Keratinocyte (primary cell): Measurements from ENCODE around the gene RBBP5.

Source experiments
- EZH2 ChIP-seq: IDR thresholded peaks from one replicate; pipeline ENCODE4 v1.6.1; 2012; ENCODE audit warnings: inconsistent platforms, mild to moderate bottlenecking, low read length, moderate library complexity
- TF ChIP-seq, protein P1 (sequence below), 3 experiments: IDR thresholded peaks in 1 of 3; conservative IDR thresholded peaks in 1 of 3; optimal IDR thresholded peaks in 1 of 3; 2 replicates in 2 of 3; 3 replicates in 1 of 3; pipeline versions ENCODE3 to v1.5.1; 2011; ENCODE audit warnings: low read length in 3 of 3, mild to moderate bottlenecking in 3 of 3, moderate library complexity in 2 of 3, control low read depth in 1 of 3, inconsistent platforms in 1 of 3; ENCODE audit not compliant: insufficient read depth in 2 of 3; ENCODE audit errors: extremely low read depth in 1 of 3

DNA sequence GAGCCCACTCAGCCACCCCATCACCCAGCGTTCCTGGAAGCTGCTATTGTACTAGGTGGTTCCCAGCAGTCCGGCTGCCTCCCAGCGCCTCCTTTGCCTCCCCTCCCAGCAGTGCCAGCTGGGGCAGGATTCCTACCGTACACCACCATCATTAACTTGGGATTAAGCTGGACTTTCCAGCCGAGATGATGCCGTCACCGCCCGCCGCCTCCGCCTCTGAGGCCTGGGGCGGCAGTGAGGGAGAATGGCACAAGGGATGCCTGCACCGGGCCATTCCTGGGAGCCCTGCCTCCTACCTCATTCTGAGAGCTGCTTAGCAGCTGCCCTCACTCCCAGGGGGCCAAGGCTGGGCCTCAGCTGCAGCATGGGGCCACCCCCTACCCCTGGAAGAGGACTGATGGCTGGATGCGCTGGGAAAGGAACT, 65.6 kb downstream of the RBBP5 start:
- TF ChIP-seq, protein P1, sequence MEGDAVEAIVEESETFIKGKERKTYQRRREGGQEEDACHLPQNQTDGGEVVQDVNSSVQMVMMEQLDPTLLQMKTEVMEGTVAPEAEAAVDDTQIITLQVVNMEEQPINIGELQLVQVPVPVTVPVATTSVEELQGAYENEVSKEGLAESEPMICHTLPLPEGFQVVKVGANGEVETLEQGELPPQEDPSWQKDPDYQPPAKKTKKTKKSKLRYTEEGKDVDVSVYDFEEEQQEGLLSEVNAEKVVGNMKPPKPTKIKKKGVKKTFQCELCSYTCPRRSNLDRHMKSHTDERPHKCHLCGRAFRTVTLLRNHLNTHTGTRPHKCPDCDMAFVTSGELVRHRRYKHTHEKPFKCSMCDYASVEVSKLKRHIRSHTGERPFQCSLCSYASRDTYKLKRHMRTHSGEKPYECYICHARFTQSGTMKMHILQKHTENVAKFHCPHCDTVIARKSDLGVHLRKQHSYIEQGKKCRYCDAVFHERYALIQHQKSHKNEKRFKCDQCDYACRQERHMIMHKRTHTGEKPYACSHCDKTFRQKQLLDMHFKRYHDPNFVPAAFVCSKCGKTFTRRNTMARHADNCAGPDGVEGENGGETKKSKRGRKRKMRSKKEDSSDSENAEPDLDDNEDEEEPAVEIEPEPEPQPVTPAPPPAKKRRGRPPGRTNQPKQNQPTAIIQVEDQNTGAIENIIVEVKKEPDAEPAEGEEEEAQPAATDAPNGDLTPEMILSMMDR (optimal IDR thresholded peaks at IDR 0.05 in 1 of 3, IDR thresholded peaks at IDR 0.05 in 1 of 3, conservative IDR thresholded peaks at IDR 0.05 in 1 of 3; ENCODE audit: extremely low read depth in 1 of 3, insufficient read depth in 2 of 3, low read length in 3 of 3) = no peak
- no peak for TF ChIP-seq EZH2
